GM21526 (cell line): ENCODE data around the gene PPFIA4.

Experiments used
- ATAC-seq: cut with Tn5 transposase; IDR thresholded peaks from one replicate; pipeline ENCODE4 v1.9.1; 2021; ENCODE audit warnings: moderate library complexity; ENCODE audit not compliant: unreplicated experiment, low FRiP score

The PPFIA4 gene

GRCh38 chr1:203124011-203124410, 97.7 kb downstream of the PPFIA4 start:
- ATAC-seq = no peak

GRCh38 chr1:203124546-203125317, 98.4 kb downstream of the PPFIA4 start:
- no peak for ATAC-seq

GRCh38 chr1:203126151-203126865, 100.0 kb downstream of the PPFIA4 start:
- no peak for ATAC-seq

- ATAC-seq = no peak
Measured at GRCh38 chr1:203126866-203127665, 100.8 kb downstream of the PPFIA4 start.

GRCh38 chr1:203127666-203128430, 101.6 kb downstream of the PPFIA4 start, which contains the start of gene ADORA1:
ADORA1 (plus strand) TSS chr1:203127726; CDS start chr1:203128842, 1,116 bp downstream.
- no peak for ATAC-seq

GRCh38 chr1:203128431-203128715, 102.1 kb downstream of the PPFIA4 start:
- ATAC-seq = no peak
